ENCODE measurements around the gene MZB1.
"Not testable (repeated sequence)": the region's sequence is repeated elsewhere in the genome, so short reads cannot be mapped to it uniquely, and the experiment has no call there.

Gene MZB1

GRCh38 chr5:139374909-139375308 is 14.8 kb downstream of the MZB1 start:
- no peak for DNase-seq (ENCODE audit: low read depth)

GRCh38 chr5:139371482-139372435 is 18.0 kb downstream of the MZB1 start:
- DNase-seq (ENCODE audit: low read depth) = no peak

DNA sequence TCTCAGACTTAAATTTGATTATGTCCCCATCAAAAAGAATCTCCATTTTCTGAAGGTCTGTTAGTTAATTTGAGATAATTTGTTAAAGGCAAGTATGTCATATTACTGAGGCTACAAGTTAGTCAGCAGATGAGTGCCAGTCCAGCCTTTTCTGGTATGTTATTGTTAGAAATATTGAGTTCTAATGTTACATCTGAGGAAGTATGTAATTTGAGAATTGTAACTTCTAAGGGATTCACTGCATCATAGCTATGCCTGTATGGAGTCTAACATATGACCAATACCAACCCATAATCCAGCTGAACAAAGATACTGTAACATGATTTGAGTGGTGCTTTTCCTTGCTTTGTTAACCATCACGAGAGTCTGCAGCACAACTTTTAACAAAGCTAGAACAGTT is 20.5 kb downstream of the MZB1 start:
- DNase-seq (ENCODE audit: low read depth) = no peak

DNA sequence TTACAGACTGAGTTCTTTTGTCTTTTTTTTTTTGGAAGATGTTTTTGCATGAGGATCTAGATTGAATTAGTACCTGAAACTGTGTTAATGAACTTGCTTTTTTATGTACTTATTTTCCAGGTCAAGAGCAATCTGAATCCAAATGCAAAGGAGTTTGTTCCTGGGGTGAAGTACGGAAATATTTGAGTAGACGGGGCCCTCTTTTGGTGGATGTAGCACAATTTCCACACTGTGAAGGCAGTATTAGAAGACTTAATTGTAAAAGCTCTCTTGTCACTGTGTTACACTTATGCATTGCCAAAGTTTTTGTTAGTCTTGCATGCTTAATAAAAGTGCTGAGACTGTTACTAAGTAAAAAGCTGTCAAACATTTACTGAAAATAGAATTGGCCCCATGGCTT is 21.1 kb downstream of the MZB1 start:
- DNase-seq (ENCODE audit: low read depth) = no peak

- DNase-seq (ENCODE audit: low read depth) = no peak
These were observed 25.2 kb downstream of the MZB1 start for GRCh38 chr5:139364466-139364865.

GRCh38 chr5:139363937-139364336 is 25.8 kb downstream of the MZB1 start:
- DNase-seq (ENCODE audit: low read depth) = no peak

- no peak for DNase-seq (ENCODE audit: low read depth)
These were observed 27.8 kb downstream of the MZB1 start for GRCh38 chr5:139361835-139362429.

DNA sequence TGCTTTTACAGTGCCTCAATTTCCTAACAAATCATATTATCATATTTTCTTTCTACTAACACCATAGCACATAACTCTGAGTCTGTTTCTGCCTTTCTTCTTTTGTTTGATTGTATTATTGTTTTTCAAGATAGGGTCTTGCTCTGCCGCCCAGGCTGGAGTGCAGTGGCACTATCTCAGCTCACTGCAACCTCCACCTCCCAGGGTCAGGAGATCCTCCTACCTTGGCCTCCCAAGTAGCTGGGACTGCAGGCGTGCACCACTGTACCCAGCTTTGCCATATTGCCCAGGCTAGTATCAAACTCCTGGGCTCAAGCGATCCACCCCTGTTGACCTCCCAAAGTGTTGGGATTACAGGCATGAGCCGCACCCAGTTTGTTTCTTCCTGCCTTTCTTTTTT is 29.3 kb downstream of the MZB1 start:
- no peak for DNase-seq (ENCODE audit: low read depth)

- no peak for DNase-seq (ENCODE audit: low read depth)
These were observed 31.6 kb downstream of the MZB1 start for GRCh38 chr5:139358064-139358463.

- DNase-seq (ENCODE audit: low read depth) = not testable (repeated sequence)
These were observed 33.8 kb downstream of the MZB1 start for GRCh38 chr5:139355900-139356299.

GRCh38 chr5:139354186-139354585 is 35.5 kb downstream of the MZB1 start:
- DNase-seq (ENCODE audit: low read depth) = no peak

- not testable (repeated sequence) for DNase-seq (ENCODE audit: low read depth)
These were observed 41.9 kb downstream of the MZB1 start for GRCh38 chr5:139347863-139348262.

GRCh38 chr5:139345442-139345841 is 44.3 kb downstream of the MZB1 start:
- not testable (repeated sequence) for DNase-seq (ENCODE audit: low read depth)

DNA sequence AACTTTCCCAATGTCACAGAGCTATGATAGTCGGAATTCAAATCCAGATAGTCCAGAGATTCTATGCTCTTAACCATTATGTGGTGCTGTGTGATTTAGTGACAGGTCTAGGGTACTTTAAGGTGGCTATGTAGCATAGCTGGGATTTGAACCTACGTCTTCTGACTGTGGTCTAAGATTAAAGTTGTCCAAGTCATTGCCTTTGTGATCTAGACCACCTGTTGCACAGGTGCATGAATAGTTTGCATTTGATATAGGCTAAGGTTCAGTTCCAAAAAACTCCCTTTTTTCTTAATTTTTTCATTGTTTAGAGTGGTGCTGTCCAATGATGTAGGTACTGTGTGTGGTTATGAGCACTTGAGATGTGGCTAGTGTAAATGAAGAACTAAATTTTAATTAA is 45.5 kb downstream of the MZB1 start:
- DNase-seq (ENCODE audit: low read depth) = no peak

GRCh38 chr5:139343476-139343875 is 46.2 kb downstream of the MZB1 start:
- DNase-seq (ENCODE audit: low read depth) = no peak

DNA sequence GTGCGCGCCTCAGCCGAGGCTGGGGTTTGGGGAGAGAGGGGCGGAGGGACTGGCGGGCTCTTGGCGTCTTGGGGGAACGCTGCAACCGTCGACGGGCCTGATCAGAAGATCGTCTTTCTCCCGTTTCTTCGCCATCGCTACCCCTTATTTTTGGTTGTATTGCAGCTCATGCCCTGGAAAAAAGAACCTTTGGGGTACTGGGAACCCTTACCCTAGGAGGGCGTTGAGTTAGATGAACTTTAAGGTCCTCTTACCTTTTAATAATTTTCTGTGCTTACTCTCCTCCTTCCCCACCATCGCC is 47.3 kb downstream of the MZB1 start:
- no peak for DNase-seq (ENCODE audit: low read depth)

DNA sequence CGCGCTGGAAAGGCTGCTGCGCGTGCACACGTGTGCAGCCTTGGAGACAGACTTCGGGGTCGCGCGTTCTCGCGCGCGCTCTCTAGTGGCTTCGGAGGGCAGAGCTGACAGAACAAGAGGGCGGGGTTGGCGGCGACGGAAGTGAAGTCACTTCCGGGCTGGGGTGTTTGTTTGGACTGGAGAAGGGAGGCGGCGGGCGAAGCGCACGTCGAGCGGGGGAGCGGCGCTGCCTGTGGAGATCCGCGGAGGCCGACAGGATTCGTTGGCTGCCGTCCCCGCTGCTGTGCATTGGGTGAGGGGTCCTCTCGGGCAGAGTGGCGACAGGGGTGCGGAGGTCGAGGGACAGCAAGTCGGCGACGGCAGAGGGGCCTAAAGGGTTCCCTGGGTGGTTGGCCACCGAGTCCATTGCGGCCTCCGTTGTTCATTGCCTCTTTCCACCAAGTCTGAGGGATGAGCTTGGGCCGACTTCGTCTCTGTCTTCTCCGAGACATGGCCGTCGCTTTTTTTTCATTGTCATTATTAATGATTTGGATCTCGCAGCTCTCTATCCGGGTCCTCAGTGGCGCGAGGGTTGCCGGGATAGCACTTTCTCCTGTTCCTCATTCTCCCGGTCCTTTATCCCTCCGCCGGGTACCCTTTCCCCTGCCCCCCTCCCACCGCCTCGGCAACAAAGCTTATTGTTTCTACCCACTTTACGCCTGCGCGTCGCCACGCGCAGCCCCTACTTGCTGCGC is 47.9 kb downstream of the MZB1 start, which contains the start of gene PAIP2:
Gene PAIP2 (plus strand): TSS at position 166 of the 734 bp plus-strand sequence. CDS start 21,931 bp downstream, outside the sequence.
- peak; percentile 92 for DNase-seq (ENCODE audit: low read depth)

GRCh38 chr5:139341187-139341688 is 48.5 kb downstream of the MZB1 start:
- DNase-seq (ENCODE audit: low read depth) = no peak

GRCh38 chr5:139340051-139340450 is 49.7 kb downstream of the MZB1 start:
- no peak for DNase-seq (ENCODE audit: low read depth)

All from HS-5 (cell line).